ENCODE results near the gene GALC.

GALC gene

DNA sequence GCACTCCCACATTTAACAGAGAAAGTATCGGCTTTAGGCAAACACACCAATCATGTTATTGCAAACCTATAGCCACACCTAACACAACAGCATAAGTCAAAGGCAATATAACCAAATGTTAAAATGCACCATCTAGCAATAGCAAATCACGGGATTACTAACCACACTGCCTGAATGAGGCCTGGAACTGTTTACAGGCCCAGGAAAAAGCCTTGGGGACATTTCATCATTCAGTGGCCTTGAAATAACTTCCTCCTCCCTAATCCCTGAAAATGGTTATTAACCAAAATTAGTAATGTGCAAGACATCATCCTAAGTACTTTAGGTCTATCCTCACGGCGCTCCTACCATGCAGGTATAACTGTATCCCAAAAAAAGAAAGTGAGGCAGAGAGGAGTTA lies 2.3 kb downstream of the GALC start:
- Histone ChIP-seq H4K20me1 (ENCODE audit: control insufficient read depth, insufficient read depth, low read depth, low read length) (no peaks in the 10 kb centered on the region), H3K36me3 (ENCODE audit: control insufficient read depth, low read length) (no peaks in the 10 kb centered on the region), H3F3A (ENCODE audit: control insufficient read depth, insufficient read depth) (peaks cover 6% of the 10 kb centered on the region; the same call in 1 of the 2 replicates), H3K79me2 (ENCODE audit: control insufficient read depth, low read length) (no peaks in the 10 kb centered on the region), H3K9me2 (replicated peaks; ENCODE audit: control insufficient read depth, low read length) (no peaks in the 10 kb centered on the region), H3K4me1 (ENCODE audit: control insufficient read depth, low read length) (peaks cover 34% of the 10 kb centered on the region), H3K9me3 (ENCODE audit: control insufficient read depth, insufficient read depth, low read length) (no peaks in the 10 kb centered on the region; the same call in 1 of the 2 replicates), H3K27me3 (ENCODE audit: control insufficient read depth, low read length) (no peaks in the 10 kb centered on the region), H3K4me3 (ENCODE audit: low read length) (no peak overlapping the region), H3K27ac (ENCODE audit: low read depth, low read length) (no peak overlapping the region), H3K4me2 (ENCODE audit: low read length) (no peak overlapping the region)
- TF ChIP-seq, protein P1, sequence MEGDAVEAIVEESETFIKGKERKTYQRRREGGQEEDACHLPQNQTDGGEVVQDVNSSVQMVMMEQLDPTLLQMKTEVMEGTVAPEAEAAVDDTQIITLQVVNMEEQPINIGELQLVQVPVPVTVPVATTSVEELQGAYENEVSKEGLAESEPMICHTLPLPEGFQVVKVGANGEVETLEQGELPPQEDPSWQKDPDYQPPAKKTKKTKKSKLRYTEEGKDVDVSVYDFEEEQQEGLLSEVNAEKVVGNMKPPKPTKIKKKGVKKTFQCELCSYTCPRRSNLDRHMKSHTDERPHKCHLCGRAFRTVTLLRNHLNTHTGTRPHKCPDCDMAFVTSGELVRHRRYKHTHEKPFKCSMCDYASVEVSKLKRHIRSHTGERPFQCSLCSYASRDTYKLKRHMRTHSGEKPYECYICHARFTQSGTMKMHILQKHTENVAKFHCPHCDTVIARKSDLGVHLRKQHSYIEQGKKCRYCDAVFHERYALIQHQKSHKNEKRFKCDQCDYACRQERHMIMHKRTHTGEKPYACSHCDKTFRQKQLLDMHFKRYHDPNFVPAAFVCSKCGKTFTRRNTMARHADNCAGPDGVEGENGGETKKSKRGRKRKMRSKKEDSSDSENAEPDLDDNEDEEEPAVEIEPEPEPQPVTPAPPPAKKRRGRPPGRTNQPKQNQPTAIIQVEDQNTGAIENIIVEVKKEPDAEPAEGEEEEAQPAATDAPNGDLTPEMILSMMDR (IDR thresholded peaks at IDR 0.05; ENCODE audit: low read depth, low read length, poor library complexity, severe bottlenecking) = no peak
- no peak for TF ChIP-seq EZH2phosphoT487 (IDR thresholded peaks at IDR 0.05; ENCODE audit: borderline replicate concordance, low read length)

DNA sequence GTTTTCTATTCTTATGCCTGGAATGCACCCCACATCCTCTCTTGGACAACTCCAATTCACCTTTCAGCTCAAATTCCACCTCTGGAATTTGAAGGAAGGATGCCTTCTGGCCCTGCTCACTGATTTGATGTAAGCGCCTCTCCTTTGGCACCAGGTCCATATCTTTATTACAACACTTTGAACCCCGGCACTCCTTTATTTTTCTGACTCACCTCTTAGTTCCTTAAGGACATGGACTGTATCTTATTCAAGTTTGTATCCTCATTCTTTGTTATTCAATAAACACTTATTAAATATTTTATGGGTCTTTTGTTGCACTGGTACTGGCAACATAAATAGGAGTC lies 3.1 kb downstream of the GALC start:
- H3K4me2 ChIP-seq (ENCODE audit: low read length) = no peak overlapping the region
- no peaks in the 10 kb centered on the region for H3K36me3 ChIP-seq (ENCODE audit: control insufficient read depth, low read length)
- TF ChIP-seq, protein P1 (IDR thresholded peaks at IDR 0.05; ENCODE audit: low read depth, low read length, poor library complexity, severe bottlenecking) = no peak
- TF ChIP-seq EZH2phosphoT487 (IDR thresholded peaks at IDR 0.05; ENCODE audit: borderline replicate concordance, low read length) = no peak
- no peaks in the 10 kb centered on the region for H4K20me1 ChIP-seq (ENCODE audit: control insufficient read depth, insufficient read depth, low read depth, low read length)
- no peaks in the 10 kb centered on the region for H3K27me3 ChIP-seq (ENCODE audit: control insufficient read depth, low read length)
- H3K79me2 ChIP-seq (ENCODE audit: control insufficient read depth, low read length) = no peaks in the 10 kb centered on the region
- no peaks in the 10 kb centered on the region; the same call in 1 of the 2 replicates for H3K9me3 ChIP-seq (ENCODE audit: control insufficient read depth, insufficient read depth, low read length)
- H3K4me1 ChIP-seq (ENCODE audit: control insufficient read depth, low read length) = peaks cover 29% of the 10 kb centered on the region
- H3K27ac ChIP-seq (ENCODE audit: low read depth, low read length) = no peak overlapping the region
- peaks cover 6% of the 10 kb centered on the region; the same call in 1 of the 2 replicates for H3F3A ChIP-seq (ENCODE audit: control insufficient read depth, insufficient read depth)
- no peak overlapping the region for H3K4me3 ChIP-seq (ENCODE audit: low read length)
- H3K9me2 ChIP-seq (replicated peaks; ENCODE audit: control insufficient read depth, low read length) = no peaks in the 10 kb centered on the region

DNA sequence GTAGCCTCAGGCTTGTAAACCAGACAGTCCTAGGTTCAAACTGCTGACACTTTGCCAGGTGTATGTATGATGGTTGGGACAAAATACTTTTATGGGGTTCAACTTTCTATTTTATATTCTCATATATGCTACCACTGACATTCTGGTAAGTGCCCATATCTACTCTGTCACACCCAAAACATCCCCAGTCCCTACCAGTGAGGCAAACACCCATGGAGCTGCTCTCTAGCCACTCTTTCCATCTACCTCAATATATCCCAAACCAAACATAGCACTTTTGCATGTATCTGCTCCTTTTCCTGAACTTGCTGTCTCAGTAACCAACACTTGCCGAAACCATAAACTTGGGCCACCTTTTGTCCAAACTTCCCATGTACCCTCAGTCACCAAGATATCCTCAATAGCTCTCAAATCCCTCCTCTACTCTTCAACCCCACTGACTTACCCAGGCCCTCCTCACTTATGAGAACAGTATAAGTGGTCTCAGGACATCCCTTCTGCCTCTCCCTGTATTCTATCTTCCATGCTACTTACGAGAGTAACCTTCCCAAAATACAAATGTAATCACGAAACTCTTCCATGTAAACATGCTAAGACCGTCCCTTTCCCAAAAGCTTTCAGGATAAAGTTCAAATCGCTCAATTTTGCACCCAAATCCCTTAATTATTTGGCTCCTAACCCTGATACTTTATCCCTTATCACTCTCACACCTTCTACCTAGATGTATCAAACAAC lies 3.6 kb downstream of the GALC start:
- no peaks in the 10 kb centered on the region for H4K20me1 ChIP-seq (ENCODE audit: control insufficient read depth, insufficient read depth, low read depth, low read length)
- no peak overlapping the region for H3K4me3 ChIP-seq (ENCODE audit: low read length)
- H3K79me2 ChIP-seq (ENCODE audit: control insufficient read depth, low read length) = no peaks in the 10 kb centered on the region
- H3K4me1 ChIP-seq (ENCODE audit: control insufficient read depth, low read length) = peaks cover 24% of the 10 kb centered on the region
- H3K36me3 ChIP-seq (ENCODE audit: control insufficient read depth, low read length) = no peaks in the 10 kb centered on the region
- TF ChIP-seq, protein P1 (IDR thresholded peaks at IDR 0.05; ENCODE audit: low read depth, low read length, poor library complexity, severe bottlenecking) = no peak
- TF ChIP-seq EZH2phosphoT487 (IDR thresholded peaks at IDR 0.05; ENCODE audit: borderline replicate concordance, low read length) = no peak
- H3K27ac ChIP-seq (ENCODE audit: low read depth, low read length) = no peak overlapping the region
- no peaks in the 10 kb centered on the region for H3K9me2 ChIP-seq (replicated peaks; ENCODE audit: control insufficient read depth, low read length)
- H3K27me3 ChIP-seq (ENCODE audit: control insufficient read depth, low read length) = no peaks in the 10 kb centered on the region
- no peaks in the 10 kb centered on the region for H3K9me3 ChIP-seq (ENCODE audit: control insufficient read depth, insufficient read depth, low read length)
- H3K4me2 ChIP-seq (ENCODE audit: low read length) = no peak overlapping the region
- H3F3A ChIP-seq (ENCODE audit: control insufficient read depth, insufficient read depth) = peaks cover 6% of the 10 kb centered on the region; the same call in 1 of the 2 replicates

All from DOHH2 (cell line).